Measurements from ENCODE around the gene EFNA4.
A peak's percentile ranks its signal among the peaks of the same experiment; 100 is the strongest.

The EFNA4 gene

GRCh38 chr1:155034318-155035208, 29.0 kb upstream of the EFNA4 start:
- DNase-seq, result no peak

- no peak for DNase-seq
These were observed 27.6 kb upstream of the EFNA4 start for GRCh38 chr1:155035936-155036335.

GRCh38 chr1:155037043-155037442, 26.5 kb upstream of the EFNA4 start:
- DNase-seq, result no peak

GRCh38 chr1:155037851-155038441, 25.6 kb upstream of the EFNA4 start:
- DNase-seq, result no peak

- DNase-seq, result no peak
These were observed 24.8 kb upstream of the EFNA4 start for GRCh38 chr1:155038602-155039307.

GRCh38 chr1:155039308-155039669, 24.3 kb upstream of the EFNA4 start:
- no peak for DNase-seq

- no peak for DNase-seq
These were observed 23.0 kb upstream of the EFNA4 start for GRCh38 chr1:155040358-155041093.

GRCh38 chr1:155042789-155043188, 20.8 kb upstream of the EFNA4 start:
- DNase-seq, result no peak

GRCh38 chr1:155043301-155043702, 20.2 kb upstream of the EFNA4 start:
- no peak for DNase-seq

GRCh38 chr1:155043793-155044192, 19.7 kb upstream of the EFNA4 start:
- no peak for DNase-seq

GRCh38 chr1:155044365-155044764, 19.2 kb upstream of the EFNA4 start:
- no peak for DNase-seq

- no peak for DNase-seq
These were observed 18.5 kb upstream of the EFNA4 start for GRCh38 chr1:155044812-155045657.

GRCh38 chr1:155048449-155049334, 14.8 kb upstream of the EFNA4 start:
- DNase-seq, result no peak

- no peak for DNase-seq
These were observed 13.6 kb upstream of the EFNA4 start for GRCh38 chr1:155049651-155050559.

- DNase-seq, result peak; percentile 88
These were observed 12.8 kb upstream of the EFNA4 start, which contains the start of gene ADAM15 for GRCh38 chr1:155050560-155051341. Gene ADAM15 (plus strand): TSS chr1:155051316. CDS start chr1:155051387, 71 bp downstream.

GRCh38 chr1:155051342-155051776, 12.2 kb upstream of the EFNA4 start:
- DNase-seq, result no peak

GRCh38 chr1:155051777-155052398, 11.7 kb upstream of the EFNA4 start:
- peak; percentile 47 for DNase-seq
